Islet precursor cell (in vitro differentiated cells): ENCODE measurements around the gene NEK11.
"Not testable (repeated sequence)": the region's sequence is repeated elsewhere in the genome, so short reads cannot be mapped to it uniquely, and the experiment has no call there.

Source experiments
- DNase-seq: peaks from one replicate; pipeline ENCODE4 v3.0.0-alpha.2; 2018

NEK11 gene

GRCh38 chr3:131323792-131324191 lies 297.1 kb downstream of the NEK11 start:
- no peak for DNase-seq

GRCh38 chr3:131324923-131325322 lies 298.2 kb downstream of the NEK11 start:
- DNase-seq: no peak

GRCh38 chr3:131326307-131326706 lies 299.6 kb downstream of the NEK11 start:
- no peak for DNase-seq

- no peak for DNase-seq
These were observed 302.0 kb downstream of the NEK11 start for GRCh38 chr3:131328721-131329120.

GRCh38 chr3:131329774-131330173 lies 303.1 kb downstream of the NEK11 start:
- no peak for DNase-seq

GRCh38 chr3:131331456-131332085 lies 304.9 kb downstream of the NEK11 start:
- not testable (repeated sequence) for DNase-seq

- DNase-seq: no peak
These were observed 312.4 kb downstream of the NEK11 start for GRCh38 chr3:131338948-131339640.

GRCh38 chr3:131341761-131342160 lies 315.1 kb downstream of the NEK11 start:
- DNase-seq: no peak

GRCh38 chr3:131348911-131349310 lies 322.2 kb downstream of the NEK11 start:
- DNase-seq: no peak

GRCh38 chr3:131349454-131349853 lies 322.8 kb downstream of the NEK11 start:
- DNase-seq: no peak

- DNase-seq: peak; percentile 84
These were observed 323.3 kb downstream of the NEK11 start for GRCh38 chr3:131349946-131350347.

- DNase-seq: no peak
These were observed 323.8 kb downstream of the NEK11 start for GRCh38 chr3:131350506-131350905.

GRCh38 chr3:131353016-131353877 lies 326.6 kb downstream of the NEK11 start:
- DNase-seq: no peak

- no peak for DNase-seq
These were observed 327.3 kb downstream of the NEK11 start for GRCh38 chr3:131353986-131354385.

- DNase-seq: peak; percentile 63
These were observed 329.4 kb downstream of the NEK11 start for GRCh38 chr3:131356006-131356595.

- no peak for DNase-seq
These were observed 330.6 kb downstream of the NEK11 start for GRCh38 chr3:131357275-131357674.

GRCh38 chr3:131360191-131360755 lies 333.6 kb downstream of the NEK11 start:
- no peak for DNase-seq

GRCh38 chr3:131361066-131361463 lies 334.4 kb downstream of the NEK11 start:
- not testable (repeated sequence) for DNase-seq

GRCh38 chr3:131361464-131362421 lies 335.1 kb downstream of the NEK11 start:
- DNase-seq: peak; percentile 96

GRCh38 chr3:131363275-131363674 lies 336.6 kb downstream of the NEK11 start:
- no peak for DNase-seq

GRCh38 chr3:131370935-131371687 lies 344.4 kb downstream of the NEK11 start:
- DNase-seq: no peak
